Type B pancreatic cell (in vitro differentiated cells): Measurements from ENCODE around the gene PIGX. TPM values are rescaled to one million over a fixed set of nuclear protein-coding genes. Genes with fewer than 3 reads are reported as not detected.

Experiments used
- DNase-seq: peaks from one replicate; pipeline ENCODE4 v3.0.0; 2021; ENCODE audit warnings: mixed read lengths; ENCODE audit not compliant: unreplicated experiment; ENCODE audit errors: extremely low spot score
- H3K27ac Mint-ChIP-seq: 2 replicates; pipeline ENCODE4 v1.8.0; 2021; ENCODE audit warnings: mild to moderate bottlenecking, mixed read lengths
- H3K27me3 Mint-ChIP-seq: 2 replicates; pipeline ENCODE4 v1.8.0; 2021; ENCODE audit warnings: mixed read lengths
- H3K36me3 Mint-ChIP-seq: 2 replicates; pipeline ENCODE4 v1.8.0; 2021; ENCODE audit warnings: mixed read lengths
- H3K4me1 Mint-ChIP-seq: one replicate; pipeline ENCODE4 v1.8.0; 2021; ENCODE audit warnings: mixed read lengths; ENCODE audit not compliant: unreplicated experiment
- H3K4me3 Mint-ChIP-seq: 2 replicates; pipeline ENCODE4 v1.8.0; 2021; ENCODE audit warnings: mild to moderate bottlenecking, mixed read lengths
- H3K9me3 Mint-ChIP-seq: 2 replicates; pipeline ENCODE4 v1.8.0; 2021; ENCODE audit warnings: mixed read lengths
- total RNA-seq: library from RNA; stranded (reverse); gene quantifications from 2 replicates; pipeline ENCODE4 v1.2.1, GENCODE V29; 2021; ENCODE audit warnings: low replicate concordance
- TF ChIP-seq, protein P1 (sequence below): fragments of 200-600 bp; sonication (generic); conservative IDR thresholded peaks from 2 replicates; pipeline ENCODE4 v1.5.0; 2021; ENCODE audit warnings: antibody characterized with exemption, mild to moderate bottlenecking

Gene PIGX
- total RNA-seq, 1 donor from 2014 or later, result 26.9 TPM

DNA sequence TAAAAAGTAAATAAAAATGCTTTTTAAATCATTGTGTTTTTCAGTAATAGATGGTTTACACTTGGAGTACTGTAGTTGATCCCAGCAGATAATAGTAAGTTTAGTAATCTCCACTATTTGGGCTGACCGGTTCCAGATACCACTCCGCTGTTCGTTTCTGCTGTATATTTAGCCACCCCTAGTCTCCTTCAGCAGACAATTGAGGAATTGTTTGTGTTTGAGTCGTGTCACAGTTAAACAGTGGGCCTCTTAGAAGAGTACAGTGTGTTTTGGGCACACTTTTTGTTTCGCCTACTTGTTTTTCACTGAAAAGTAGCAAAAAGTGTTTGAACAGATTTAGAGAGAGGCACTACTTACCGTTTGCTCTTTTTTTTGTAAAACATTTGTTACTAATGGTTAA, 60.7 kb downstream of the PIGX start:
- Mint-ChIP-seq H3K36me3 (peaks cover 40% of the 10 kb centered on the region), H3K27ac (no peak overlapping the region), H3K4me3 (no peak overlapping the region), H3K4me1 (peaks cover 17% of the 10 kb centered on the region), H3K9me3 (peaks cover 10% of the 10 kb centered on the region), H3K27me3 (no peaks in the 10 kb centered on the region)
- no peak for DNase-seq
- TF ChIP-seq, protein P1, sequence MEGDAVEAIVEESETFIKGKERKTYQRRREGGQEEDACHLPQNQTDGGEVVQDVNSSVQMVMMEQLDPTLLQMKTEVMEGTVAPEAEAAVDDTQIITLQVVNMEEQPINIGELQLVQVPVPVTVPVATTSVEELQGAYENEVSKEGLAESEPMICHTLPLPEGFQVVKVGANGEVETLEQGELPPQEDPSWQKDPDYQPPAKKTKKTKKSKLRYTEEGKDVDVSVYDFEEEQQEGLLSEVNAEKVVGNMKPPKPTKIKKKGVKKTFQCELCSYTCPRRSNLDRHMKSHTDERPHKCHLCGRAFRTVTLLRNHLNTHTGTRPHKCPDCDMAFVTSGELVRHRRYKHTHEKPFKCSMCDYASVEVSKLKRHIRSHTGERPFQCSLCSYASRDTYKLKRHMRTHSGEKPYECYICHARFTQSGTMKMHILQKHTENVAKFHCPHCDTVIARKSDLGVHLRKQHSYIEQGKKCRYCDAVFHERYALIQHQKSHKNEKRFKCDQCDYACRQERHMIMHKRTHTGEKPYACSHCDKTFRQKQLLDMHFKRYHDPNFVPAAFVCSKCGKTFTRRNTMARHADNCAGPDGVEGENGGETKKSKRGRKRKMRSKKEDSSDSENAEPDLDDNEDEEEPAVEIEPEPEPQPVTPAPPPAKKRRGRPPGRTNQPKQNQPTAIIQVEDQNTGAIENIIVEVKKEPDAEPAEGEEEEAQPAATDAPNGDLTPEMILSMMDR, result no peak

DNA sequence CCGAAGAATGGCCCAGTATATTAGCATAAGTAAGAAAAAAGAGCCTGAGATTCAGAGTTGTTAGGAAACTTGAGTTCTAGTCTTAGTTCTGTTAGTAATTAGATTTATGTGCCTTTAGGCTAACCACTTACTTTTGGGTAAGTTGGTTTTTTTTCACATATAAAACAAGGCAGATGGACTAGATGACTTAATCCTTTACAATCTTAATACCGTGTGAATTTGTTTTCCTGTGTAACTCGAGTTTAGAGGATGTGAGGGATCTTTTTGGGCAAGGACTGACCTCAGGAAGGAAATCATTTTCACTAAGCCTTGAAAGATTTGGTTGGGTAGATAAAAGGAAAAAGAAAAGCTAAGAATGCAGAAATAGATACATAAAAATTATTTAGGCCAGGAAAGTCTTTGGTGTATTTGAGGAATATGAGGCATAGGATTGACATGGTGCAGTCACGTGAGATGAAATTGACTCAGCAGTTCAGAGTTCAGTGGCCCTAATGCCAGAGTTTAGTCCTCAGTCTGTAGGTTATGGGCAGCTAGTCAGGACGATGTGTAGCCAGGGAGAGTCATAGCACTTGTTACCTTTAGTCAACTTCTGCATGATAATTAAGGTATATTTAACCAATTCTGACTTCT, 62.1 kb downstream of the PIGX start:
- H3K36me3 Mint-ChIP-seq, result peaks cover 50% of the 10 kb centered on the region
- no peak overlapping the region for H3K27ac Mint-ChIP-seq

DNA sequence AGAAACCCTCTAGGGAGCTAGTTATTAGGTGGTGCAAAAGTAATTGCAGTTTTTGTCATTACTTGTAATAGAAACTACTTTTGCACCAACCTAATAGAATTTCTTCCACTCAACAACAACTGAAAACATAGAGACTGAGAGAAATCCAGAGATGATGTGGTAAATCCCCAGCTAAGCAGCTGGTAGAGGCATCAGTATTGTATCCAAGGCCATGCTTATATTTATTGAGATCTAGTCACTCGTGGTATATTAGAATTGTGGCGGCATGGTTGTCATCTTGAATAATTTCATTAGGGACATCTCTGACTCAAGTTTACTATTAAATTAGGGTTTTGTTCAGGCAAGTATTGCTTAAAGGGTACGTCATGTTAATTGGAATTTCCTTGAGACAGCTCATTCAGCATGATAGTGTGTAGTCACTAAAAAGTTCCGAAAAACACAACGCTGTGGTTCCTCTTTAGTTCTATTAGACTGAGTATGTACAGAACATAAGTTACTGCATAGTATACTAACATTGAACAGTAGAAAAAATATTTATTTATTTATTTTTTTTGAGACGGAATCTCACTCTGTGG, 62.8 kb downstream of the PIGX start:
- no peak for DNase-seq
- H3K27me3 Mint-ChIP-seq, result no peaks in the 10 kb centered on the region
- peaks cover 17% of the 10 kb centered on the region for H3K4me1 Mint-ChIP-seq
- no peak overlapping the region for H3K27ac Mint-ChIP-seq
- H3K36me3 Mint-ChIP-seq, result peaks cover 53% of the 10 kb centered on the region
- H3K4me3 Mint-ChIP-seq, result no peak overlapping the region
- peaks cover 15% of the 10 kb centered on the region for H3K9me3 Mint-ChIP-seq
- TF ChIP-seq, protein P1, result no peak

More for the DNA sequence above, 62.1 kb downstream of the PIGX start:
- H3K9me3 Mint-ChIP-seq, result peaks cover 13% of the 10 kb centered on the region
- peaks cover 17% of the 10 kb centered on the region for H3K4me1 Mint-ChIP-seq
- H3K27me3 Mint-ChIP-seq, result no peaks in the 10 kb centered on the region
- DNase-seq, result no peak
- no peak overlapping the region for H3K4me3 Mint-ChIP-seq
- TF ChIP-seq, protein P1, result no peak

DNA sequence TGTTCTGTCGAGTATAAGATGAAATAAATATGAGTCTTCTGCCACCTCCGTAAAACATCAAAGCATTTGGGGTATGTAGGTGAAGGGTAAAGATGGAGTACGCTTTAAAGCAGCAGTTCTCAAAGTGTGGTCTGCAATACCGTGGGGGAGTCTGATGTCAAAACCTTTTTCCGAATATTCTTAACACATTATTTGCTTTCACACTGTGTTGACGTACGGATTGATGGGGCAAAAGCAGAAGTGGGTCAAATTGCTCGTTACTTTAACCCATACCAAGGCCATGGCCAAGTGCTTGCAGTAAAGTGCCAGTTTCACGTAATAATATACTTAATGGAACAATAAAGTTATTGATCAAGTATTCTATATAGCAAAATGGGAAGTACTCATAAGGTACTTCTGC, 63.8 kb downstream of the PIGX start:
- TF ChIP-seq, protein P1, result no peak
- no peaks in the 10 kb centered on the region for H3K27me3 Mint-ChIP-seq
- no peak for DNase-seq
- peaks cover 17% of the 10 kb centered on the region for H3K9me3 Mint-ChIP-seq
- H3K36me3 Mint-ChIP-seq, result peaks cover 57% of the 10 kb centered on the region
- H3K4me3 Mint-ChIP-seq, result no peak overlapping the region
- H3K4me1 Mint-ChIP-seq, result peaks cover 17% of the 10 kb centered on the region
- H3K27ac Mint-ChIP-seq, result no peak overlapping the region

DNA sequence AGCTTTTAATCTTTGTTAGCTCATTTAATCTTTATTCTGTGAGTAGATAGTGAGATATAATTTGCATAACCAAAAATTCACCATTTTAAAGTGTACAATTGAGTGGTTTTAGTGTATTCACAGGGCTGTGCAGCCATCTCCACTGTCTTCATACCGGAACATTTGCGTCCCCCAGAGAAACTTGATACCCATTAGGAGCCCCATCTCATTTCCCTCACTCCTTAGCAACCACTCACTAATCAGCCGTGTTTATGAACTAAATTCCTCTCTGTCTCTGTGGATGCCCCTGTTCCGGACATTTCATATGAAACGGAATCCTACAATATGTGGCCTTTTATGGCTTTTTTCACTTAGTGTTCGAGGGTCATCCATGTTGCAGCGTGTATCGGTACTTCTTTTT, 65.7 kb downstream of the PIGX start:
- Mint-ChIP-seq H3K27ac (no peak overlapping the region), H3K4me1 (peaks cover 7% of the 10 kb centered on the region), H3K9me3 (peaks cover 8% of the 10 kb centered on the region), H3K36me3 (peaks cover 50% of the 10 kb centered on the region), H3K27me3 (no peaks in the 10 kb centered on the region), H3K4me3 (no peak overlapping the region)
- no peak for DNase-seq
- TF ChIP-seq, protein P1, result no peak
